ENCODE results near the gene RABGAP1.

RABGAP1 gene

DNA sequence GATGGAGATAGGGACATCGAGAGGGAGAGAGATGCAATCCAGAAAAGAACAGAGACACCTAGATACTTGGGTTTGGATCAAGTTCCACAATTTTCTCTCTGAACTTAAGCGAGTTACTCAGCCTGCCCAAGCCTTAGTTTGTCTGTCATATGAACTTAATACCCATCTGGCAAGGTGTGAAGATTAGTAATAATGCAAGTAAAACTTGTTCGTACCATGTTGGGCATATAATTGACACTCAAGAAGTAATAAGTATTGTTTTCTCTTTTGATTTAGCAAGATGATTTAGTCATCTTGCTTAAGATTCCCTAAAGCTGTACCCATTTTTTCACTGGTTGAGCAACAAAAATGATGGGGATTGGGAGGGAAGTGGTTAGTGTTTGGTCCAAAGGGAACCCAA is 7.5 kb downstream of the RABGAP1 start:
- no peaks in the 10 kb centered on the region for H3K9me3 ChIP-seq (ENCODE audit: control insufficient read depth, insufficient read depth, low read length)
- H3K9ac ChIP-seq (ENCODE audit: low read depth, low read length) = no peak overlapping the region
- H3K4me3 ChIP-seq (ENCODE audit: low read depth, low read length) = no peak overlapping the region
- H3K4me1 ChIP-seq (ENCODE audit: control insufficient read depth, insufficient read depth, low read length) = peaks cover 18% of the 10 kb centered on the region
- H3K36me3 ChIP-seq (ENCODE audit: control insufficient read depth, insufficient read depth, low read length) = no peaks in the 10 kb centered on the region
- H3K27me3 ChIP-seq (ENCODE audit: control insufficient read depth, insufficient read depth, low read length) = no peaks in the 10 kb centered on the region

DNA sequence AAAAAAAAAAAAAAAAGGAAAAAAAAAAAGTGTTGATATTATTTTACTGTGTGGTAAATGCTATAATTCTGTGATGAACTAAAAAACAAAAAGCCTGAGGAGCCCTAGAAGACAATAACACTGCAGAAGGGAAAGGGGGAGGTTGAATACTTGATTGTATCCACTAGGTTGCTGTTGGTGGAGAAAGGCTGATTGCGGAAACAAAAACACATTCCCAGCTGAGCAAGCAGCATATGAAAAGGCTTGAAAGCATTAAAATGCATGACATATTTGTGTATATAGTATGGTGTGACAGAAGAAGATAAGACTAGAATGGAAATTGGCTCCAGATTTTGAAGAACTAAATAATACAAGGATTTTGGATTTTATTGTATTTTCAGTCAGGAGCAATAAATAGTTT is 8.9 kb downstream of the RABGAP1 start:
- Histone ChIP-seq H3K4me1 (ENCODE audit: control insufficient read depth, insufficient read depth, low read length) (peaks cover 18% of the 10 kb centered on the region), H3K4me3 (ENCODE audit: low read depth, low read length) (no peak overlapping the region), H3K9me3 (ENCODE audit: control insufficient read depth, insufficient read depth, low read length) (no peaks in the 10 kb centered on the region), H3K27me3 (ENCODE audit: control insufficient read depth, insufficient read depth, low read length) (no peaks in the 10 kb centered on the region), H3K36me3 (ENCODE audit: control insufficient read depth, insufficient read depth, low read length) (no peaks in the 10 kb centered on the region), H3K9ac (ENCODE audit: low read depth, low read length) (no peak overlapping the region)

DNA sequence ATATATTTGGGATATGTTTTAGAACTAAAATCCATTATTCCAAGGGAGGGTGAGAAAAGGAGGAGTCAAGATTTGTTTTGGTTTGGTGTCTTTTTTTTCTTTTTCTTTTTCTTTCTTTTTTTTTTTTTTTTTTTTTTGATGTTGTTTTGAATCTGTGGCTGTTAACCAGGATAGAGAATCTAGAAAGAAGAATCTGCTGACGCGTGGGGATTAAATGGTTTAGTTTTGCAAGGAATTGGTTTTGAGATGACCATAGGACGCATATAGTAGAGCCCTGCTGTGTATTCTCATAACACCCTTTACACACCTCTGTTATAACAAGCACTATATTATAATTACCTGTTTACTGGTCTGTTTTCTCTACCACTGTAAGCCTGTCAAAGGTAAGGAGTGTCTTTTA is 9.4 kb downstream of the RABGAP1 start:
- no peaks in the 10 kb centered on the region for H3K9me3 ChIP-seq (ENCODE audit: control insufficient read depth, insufficient read depth, low read length)
- no peaks in the 10 kb centered on the region for H3K27me3 ChIP-seq (ENCODE audit: control insufficient read depth, insufficient read depth, low read length)
- no peak overlapping the region for H3K4me3 ChIP-seq (ENCODE audit: low read depth, low read length)
- H3K4me1 ChIP-seq (ENCODE audit: control insufficient read depth, insufficient read depth, low read length) = peaks cover 18% of the 10 kb centered on the region
- no peak overlapping the region for H3K9ac ChIP-seq (ENCODE audit: low read depth, low read length)
- H3K36me3 ChIP-seq (ENCODE audit: control insufficient read depth, insufficient read depth, low read length) = no peaks in the 10 kb centered on the region

DNA sequence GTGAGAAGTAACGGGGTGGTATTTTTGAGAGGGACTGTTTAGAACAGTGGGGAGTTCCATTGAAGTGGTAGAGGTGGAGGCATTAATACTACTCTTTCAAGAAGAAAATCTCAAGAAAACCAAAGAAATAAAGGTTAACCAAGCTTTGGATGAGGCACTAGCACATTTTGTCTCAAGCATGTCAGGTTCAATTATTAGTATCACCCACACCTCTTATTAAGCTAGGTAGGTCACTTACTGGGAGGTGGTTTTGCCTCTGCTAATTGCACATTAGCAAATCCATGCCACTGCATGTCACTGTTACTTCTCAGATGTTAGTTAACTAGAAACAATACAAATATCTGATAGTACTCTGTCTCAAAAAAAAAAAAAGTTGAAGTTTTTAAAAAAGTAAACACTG is 10.2 kb downstream of the RABGAP1 start:
- Histone ChIP-seq H3K4me1 (ENCODE audit: control insufficient read depth, insufficient read depth, low read length) (peaks cover 16% of the 10 kb centered on the region), H3K36me3 (ENCODE audit: control insufficient read depth, insufficient read depth, low read length) (no peaks in the 10 kb centered on the region), H3K9ac (ENCODE audit: low read depth, low read length) (no peak overlapping the region), H3K27me3 (ENCODE audit: control insufficient read depth, insufficient read depth, low read length) (no peaks in the 10 kb centered on the region), H3K4me3 (ENCODE audit: low read depth, low read length) (no peak overlapping the region), H3K9me3 (ENCODE audit: control insufficient read depth, insufficient read depth, low read length) (no peaks in the 10 kb centered on the region)

DNA sequence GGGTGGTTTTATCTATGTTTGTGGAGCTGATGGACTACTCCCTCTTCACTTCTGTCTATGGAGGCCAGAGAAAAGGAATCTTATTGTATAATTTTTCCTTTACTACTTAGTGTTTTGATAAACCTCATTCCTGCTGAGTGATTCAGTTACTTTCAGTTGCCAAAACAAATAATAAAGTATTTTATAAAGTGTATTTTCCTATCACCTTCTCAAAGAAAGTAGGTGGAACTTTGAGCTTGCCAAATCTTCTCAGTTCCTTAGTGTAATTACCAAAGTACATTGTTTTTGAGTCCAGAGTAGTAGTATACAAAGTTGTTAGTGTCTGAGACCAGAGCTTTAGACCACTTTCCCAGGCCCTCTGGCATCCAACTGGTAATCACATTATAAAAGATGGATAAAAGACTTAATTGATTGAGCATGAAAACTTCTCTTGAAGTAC is 13.5 kb downstream of the RABGAP1 start:
- Histone ChIP-seq H3K27me3 (ENCODE audit: control insufficient read depth, insufficient read depth, low read length) (no peaks in the 10 kb centered on the region), H3K36me3 (ENCODE audit: control insufficient read depth, insufficient read depth, low read length) (no peaks in the 10 kb centered on the region), H3K4me3 (ENCODE audit: low read depth, low read length) (no peak overlapping the region), H3K9me3 (ENCODE audit: control insufficient read depth, insufficient read depth, low read length) (no peaks in the 10 kb centered on the region), H3K4me1 (ENCODE audit: control insufficient read depth, insufficient read depth, low read length) (peaks cover 12% of the 10 kb centered on the region), H3K9ac (ENCODE audit: low read depth, low read length) (no peak overlapping the region)

DNA sequence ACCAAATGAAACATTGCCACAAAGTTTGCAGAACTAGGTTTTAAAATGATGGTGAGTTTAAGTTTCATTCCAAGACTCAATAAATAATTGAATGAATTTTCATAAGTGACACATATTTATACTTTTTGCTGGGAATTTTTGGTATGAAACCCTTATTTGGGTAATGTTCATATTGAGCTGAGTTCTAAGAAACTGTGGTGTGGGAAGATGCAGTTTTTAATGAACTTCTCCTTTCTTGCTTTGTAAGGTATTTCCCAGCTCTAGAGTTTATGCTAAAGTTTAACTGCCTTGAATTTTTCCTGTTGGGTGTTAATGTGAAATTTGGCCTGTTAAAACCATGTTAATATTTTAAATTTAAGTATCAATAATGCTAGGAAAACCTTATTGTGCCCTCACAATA is 15.1 kb downstream of the RABGAP1 start:
- Histone ChIP-seq H3K4me3 (ENCODE audit: low read depth, low read length) (no peak overlapping the region), H3K9me3 (ENCODE audit: control insufficient read depth, insufficient read depth, low read length) (no peaks in the 10 kb centered on the region), H3K36me3 (ENCODE audit: control insufficient read depth, insufficient read depth, low read length) (no peaks in the 10 kb centered on the region), H3K4me1 (ENCODE audit: control insufficient read depth, insufficient read depth, low read length) (peaks cover 3% of the 10 kb centered on the region), H3K9ac (ENCODE audit: low read depth, low read length) (no peak overlapping the region), H3K27me3 (ENCODE audit: control insufficient read depth, insufficient read depth, low read length) (no peaks in the 10 kb centered on the region)

DNA sequence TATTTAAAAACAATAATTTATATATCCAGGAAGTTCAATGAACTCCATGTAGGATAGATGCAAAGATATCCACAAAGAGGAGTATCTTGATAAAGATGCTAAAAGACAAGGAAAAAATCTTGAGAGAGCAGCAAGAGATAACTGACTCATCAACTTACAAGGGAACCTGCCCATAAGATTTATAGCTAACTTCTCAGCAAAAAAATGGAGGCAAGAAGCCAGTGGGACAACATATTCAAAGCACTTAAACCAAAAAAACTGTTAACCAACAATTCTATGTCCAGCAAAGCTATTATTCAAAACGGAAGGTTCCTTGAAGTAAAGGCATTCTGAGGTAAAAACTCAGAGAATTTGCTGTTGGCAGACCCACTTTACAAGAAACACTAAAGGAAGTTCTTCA is 20.3 kb downstream of the RABGAP1 start:
- Histone ChIP-seq H3K4me1 (ENCODE audit: control insufficient read depth, insufficient read depth, low read length) (no peaks in the 10 kb centered on the region), H3K9ac (ENCODE audit: low read depth, low read length) (no peak overlapping the region), H3K9me3 (ENCODE audit: control insufficient read depth, insufficient read depth, low read length) (no peaks in the 10 kb centered on the region), H3K36me3 (ENCODE audit: control insufficient read depth, insufficient read depth, low read length) (no peaks in the 10 kb centered on the region), H3K4me3 (ENCODE audit: low read depth, low read length) (no peak overlapping the region), H3K27me3 (ENCODE audit: control insufficient read depth, insufficient read depth, low read length) (no peaks in the 10 kb centered on the region)

DNA sequence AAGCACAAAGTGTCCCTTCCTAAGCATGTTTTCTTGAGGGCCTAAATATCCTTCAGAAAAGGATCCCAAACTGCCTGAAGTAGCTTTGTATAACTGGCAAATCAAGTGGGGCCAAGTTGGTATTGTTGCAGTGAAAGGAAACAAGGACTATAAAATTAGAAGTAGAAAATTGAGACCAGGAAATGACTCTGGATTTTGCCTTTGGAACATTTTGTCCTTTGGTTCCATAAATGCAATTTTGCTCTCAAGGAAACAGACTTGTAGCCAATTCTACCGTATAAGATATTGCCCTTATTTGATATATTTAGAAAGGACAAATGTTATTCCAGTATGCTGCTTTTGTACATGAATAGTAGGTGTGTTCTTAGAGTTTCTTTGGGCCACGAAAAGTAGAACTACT is 34.4 kb downstream of the RABGAP1 start:
- Histone ChIP-seq H3K27me3 (ENCODE audit: control insufficient read depth, insufficient read depth, low read length) (no peaks in the 10 kb centered on the region), H3K4me3 (ENCODE audit: low read depth, low read length) (no peak overlapping the region), H3K36me3 (ENCODE audit: control insufficient read depth, insufficient read depth, low read length) (no peaks in the 10 kb centered on the region), H3K9me3 (ENCODE audit: control insufficient read depth, insufficient read depth, low read length) (no peaks in the 10 kb centered on the region), H3K4me1 (ENCODE audit: control insufficient read depth, insufficient read depth, low read length) (no peaks in the 10 kb centered on the region), H3K9ac (ENCODE audit: low read depth, low read length) (no peak overlapping the region)

DNA sequence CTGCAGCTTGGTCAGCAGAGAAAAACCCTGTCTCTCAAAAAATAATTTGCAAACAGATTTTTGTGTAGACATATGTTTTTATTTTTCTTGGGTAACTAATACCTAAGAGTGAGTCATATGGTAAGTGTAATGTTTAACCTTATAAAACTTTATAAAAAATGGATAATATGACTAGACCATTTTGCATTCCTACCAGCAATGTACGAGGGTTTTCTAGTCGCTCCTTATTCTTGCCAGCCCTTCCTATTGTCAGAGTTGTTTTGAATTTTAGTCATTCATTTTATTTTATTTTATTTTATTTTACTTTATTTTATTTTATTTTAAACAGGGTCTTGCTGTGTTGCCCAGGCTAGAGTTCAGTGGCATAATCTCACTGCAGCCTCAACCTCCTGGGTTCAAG is 37.8 kb downstream of the RABGAP1 start:
- Histone ChIP-seq H3K27me3 (ENCODE audit: control insufficient read depth, insufficient read depth, low read length) (no peaks in the 10 kb centered on the region), H3K9ac (ENCODE audit: low read depth, low read length) (no peak overlapping the region), H3K9me3 (ENCODE audit: control insufficient read depth, insufficient read depth, low read length) (no peaks in the 10 kb centered on the region), H3K36me3 (ENCODE audit: control insufficient read depth, insufficient read depth, low read length) (no peaks in the 10 kb centered on the region), H3K4me3 (ENCODE audit: low read depth, low read length) (no peak overlapping the region), H3K4me1 (ENCODE audit: control insufficient read depth, insufficient read depth, low read length) (no peaks in the 10 kb centered on the region)

DNA sequence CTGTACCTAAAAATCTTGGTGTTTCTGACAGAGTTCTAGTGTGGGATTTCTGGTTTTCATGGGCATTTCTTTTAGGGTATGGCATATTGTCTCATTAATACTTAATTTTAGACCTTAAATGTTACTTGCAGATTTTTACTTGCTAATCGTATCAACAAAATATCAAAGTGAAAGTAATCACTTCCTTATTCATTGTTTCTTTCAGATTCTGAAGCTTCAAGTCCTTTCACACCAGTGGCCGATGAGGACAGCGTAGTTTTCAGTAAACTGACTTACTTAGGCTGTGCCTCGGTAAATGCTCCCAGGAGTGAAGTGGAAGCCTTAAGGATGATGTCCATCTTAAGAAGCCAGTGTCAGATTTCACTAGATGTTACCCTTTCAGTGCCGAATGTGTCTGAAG is 45.2 kb downstream of the RABGAP1 start:
- Histone ChIP-seq H3K9ac (ENCODE audit: low read depth, low read length) (no peak overlapping the region), H3K4me3 (ENCODE audit: low read depth, low read length) (no peak overlapping the region), H3K4me1 (ENCODE audit: control insufficient read depth, insufficient read depth, low read length) (no peaks in the 10 kb centered on the region), H3K27me3 (ENCODE audit: control insufficient read depth, insufficient read depth, low read length) (no peaks in the 10 kb centered on the region), H3K36me3 (ENCODE audit: control insufficient read depth, insufficient read depth, low read length) (no peaks in the 10 kb centered on the region), H3K9me3 (ENCODE audit: control insufficient read depth, insufficient read depth, low read length) (no peaks in the 10 kb centered on the region)

DNA sequence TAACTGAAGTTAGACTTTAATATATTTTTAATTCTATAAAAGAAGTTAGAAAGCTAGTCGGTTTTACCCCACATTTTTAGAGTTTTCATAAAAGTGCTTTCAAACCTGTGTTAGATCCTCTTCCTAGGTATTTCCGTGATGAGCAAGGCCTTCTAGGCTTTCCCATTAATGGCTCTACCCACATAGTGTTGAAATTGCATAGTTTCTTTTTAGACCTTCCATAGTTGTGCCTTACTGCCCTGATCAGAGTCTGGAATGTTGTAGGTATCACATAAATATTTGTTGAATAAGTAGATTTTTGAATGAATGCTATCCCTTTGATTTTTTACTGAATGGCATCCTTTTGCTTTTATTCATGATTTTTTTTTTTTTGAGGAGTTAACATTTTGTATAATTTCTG is 47.3 kb downstream of the RABGAP1 start:
- H3K36me3 ChIP-seq (ENCODE audit: control insufficient read depth, insufficient read depth, low read length) = no peaks in the 10 kb centered on the region
- no peak overlapping the region for H3K9ac ChIP-seq (ENCODE audit: low read depth, low read length)
- no peaks in the 10 kb centered on the region for H3K27me3 ChIP-seq (ENCODE audit: control insufficient read depth, insufficient read depth, low read length)
- H3K4me1 ChIP-seq (ENCODE audit: control insufficient read depth, insufficient read depth, low read length) = no peaks in the 10 kb centered on the region
- H3K9me3 ChIP-seq (ENCODE audit: control insufficient read depth, insufficient read depth, low read length) = no peaks in the 10 kb centered on the region
- H3K4me3 ChIP-seq (ENCODE audit: low read depth, low read length) = no peak overlapping the region

DNA sequence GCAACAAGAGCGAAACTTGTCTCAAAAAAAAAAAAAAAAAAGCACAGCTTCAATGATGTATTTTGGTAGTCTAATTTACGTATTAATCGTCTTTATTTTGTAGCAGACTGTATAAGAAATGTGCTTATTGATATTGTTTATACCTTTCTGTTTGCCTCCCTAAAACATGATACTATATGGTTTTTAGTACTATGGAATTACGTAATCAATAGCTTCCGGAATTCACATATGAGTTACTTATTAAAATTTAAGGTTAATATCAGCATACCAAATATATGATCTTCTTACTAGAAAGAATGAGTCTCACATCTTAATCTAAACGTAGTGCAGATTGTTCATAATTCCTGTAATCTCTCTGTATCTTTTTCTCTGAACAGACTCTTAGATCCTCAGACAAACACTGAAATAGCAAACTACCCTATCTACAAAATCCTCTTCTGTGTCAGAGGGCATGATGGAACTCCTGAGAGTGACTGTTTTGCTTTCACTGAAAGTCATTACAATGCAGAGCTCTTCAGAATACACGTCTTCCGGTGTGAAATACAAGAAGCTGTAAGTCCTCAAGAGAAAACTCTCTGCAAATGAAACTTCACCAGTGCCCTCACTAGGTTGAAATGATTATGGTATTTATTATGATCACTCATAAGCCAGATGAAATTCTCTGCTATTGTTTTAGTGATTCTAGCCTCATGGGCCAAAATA is 48.3 kb downstream of the RABGAP1 start:
- no peak overlapping the region for H3K4me3 ChIP-seq (ENCODE audit: low read depth, low read length)
- H3K4me1 ChIP-seq (ENCODE audit: control insufficient read depth, insufficient read depth, low read length) = no peaks in the 10 kb centered on the region
- no peak overlapping the region for H3K9ac ChIP-seq (ENCODE audit: low read depth, low read length)
- no peaks in the 10 kb centered on the region for H3K36me3 ChIP-seq (ENCODE audit: control insufficient read depth, insufficient read depth, low read length)
- H3K9me3 ChIP-seq (ENCODE audit: control insufficient read depth, insufficient read depth, low read length) = no peaks in the 10 kb centered on the region
- no peaks in the 10 kb centered on the region for H3K27me3 ChIP-seq (ENCODE audit: control insufficient read depth, insufficient read depth, low read length)

Measured in iPS-15b (cell line).